GM21576 (cell line): ENCODE measurements around the gene MAPK6.

Experiments used
- ATAC-seq: cut with Tn5 transposase; IDR thresholded peaks from one replicate; pipeline ENCODE4 v1.9.1; 2021; ENCODE audit warnings: mild to moderate bottlenecking, moderate library complexity; ENCODE audit not compliant: unreplicated experiment

Gene MAPK6

DNA sequence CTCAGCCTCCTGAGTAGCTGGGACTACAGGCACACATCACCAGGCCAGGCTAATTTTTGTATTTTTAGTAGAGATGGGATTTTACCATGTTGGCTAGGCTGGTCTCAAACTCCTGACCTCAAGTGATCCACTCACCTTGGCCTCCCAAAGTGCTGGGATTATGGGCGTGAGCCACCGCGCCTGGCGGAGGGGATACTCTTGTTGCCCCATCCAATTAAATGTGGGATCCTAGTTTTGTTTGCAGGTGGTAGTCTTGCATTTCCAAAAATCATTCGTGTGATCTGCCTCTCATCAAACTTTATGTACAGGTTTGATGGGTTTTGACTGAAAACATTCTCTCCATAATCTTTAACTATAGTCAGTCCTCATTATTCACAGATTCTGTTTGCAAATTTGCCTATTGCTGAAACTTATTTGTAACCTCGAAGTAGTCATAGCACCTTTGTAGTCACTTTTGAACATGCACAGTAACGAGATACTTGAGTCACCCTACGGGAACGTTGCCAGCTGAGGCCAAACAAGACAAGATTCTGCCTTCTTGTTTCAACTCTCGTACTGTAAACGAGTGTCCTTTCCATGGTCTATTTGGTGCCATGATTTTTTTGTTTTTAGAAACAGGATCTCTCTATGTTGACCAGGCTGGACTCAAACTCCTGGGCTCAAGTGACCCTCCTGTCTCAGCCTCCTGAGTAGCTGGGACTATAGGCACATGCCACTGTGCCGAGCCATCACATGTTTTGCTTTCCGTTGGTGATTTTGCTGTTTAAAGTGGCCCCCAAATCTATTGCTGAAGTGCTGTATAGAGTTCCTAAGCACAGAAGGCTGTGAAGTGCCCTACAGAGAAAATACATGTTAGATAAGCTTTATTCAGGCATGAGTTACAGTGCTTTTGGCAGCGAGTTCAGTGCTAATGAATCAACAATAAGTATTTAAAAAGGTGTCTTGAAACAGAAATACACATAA, 8.1 kb upstream of the MAPK6 start:
- no peak for ATAC-seq

DNA sequence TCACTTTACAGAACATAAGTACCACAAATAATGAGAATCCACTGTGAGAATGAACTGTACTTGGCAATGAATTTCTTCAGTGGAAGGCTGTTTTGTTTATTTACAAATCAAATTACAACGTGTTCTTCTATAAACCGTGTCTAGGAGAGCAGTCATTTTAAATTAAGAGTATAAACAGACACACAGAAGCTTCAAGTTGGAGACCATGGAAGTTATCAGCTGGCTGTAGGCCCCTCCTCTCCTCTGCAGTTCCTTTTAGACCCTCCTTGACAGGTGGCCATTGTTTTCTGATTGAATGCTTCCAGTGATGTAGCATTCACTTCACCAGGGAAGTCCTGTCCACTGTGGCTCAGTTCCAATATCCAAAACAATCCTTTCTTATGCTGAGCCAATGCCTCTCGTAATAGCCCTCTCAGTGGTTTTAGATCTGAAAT, 7.3 kb upstream of the MAPK6 start:
- no peak for ATAC-seq

DNA sequence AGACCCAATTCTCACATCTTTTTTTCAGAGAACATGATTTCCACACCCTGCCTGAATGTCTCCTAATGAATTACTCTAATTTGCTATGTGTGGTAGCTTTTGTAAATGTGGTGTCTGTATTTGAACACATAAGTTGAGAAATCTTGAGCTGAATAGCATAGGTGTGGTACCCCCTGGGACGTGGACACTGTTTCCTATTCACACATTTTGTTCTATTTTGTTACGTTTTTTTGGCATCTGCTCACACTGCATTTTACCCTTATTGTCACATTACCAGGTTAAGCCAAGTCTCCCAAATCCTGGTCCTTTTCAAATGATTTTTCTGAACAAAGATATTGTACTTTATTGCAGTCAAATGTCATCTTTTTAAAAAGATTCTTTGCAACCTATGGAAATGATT, 6.8 kb upstream of the MAPK6 start:
- ATAC-seq, result no peak

DNA sequence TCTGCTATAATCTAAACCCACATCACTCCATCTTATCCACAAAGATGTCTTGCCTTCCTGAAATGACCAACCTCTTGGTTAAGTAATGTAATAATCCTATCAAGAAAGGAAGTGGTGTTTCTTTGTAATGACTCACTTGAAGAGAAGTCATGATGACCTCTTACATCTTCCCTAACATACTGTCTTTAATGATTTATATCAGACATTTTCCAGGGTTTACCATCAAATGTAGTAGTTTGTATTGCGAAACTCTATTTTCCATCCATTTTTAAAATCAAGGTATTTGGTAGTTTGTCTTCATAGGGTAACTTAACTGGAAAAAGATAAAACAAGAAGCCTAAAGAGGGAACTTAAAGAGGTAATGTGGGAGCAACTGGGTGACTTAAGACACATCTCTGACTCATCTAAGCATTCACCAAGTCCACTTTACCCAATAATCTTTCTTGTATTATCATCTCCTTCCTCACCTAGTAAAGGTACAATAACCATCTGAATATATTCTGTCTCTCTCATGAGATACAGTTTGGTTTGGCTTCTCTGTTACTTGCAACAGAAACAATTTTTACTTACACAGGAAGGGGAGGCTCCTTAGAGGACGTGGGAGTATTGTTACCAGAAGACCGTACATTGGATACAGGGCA, 5.7 kb upstream of the MAPK6 start:
- no peak for ATAC-seq

DNA sequence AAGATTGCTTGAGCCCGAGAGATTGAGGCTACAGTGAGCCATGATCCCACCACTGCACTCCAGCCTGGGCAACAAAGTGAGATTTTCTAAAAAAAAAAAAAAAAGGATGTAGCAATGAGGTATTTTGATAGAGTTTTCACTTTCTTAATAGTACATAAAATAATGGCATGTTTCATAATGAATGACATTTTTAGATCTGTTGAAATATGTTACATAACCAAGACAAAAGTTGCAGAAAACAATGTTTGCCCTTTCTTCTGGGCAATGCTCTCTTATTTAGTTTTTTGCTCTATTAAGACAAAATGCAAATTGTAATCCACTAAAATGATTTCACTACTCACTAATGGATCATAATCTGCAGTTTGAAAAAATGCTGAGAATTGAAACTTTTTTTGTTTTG, 4.4 kb upstream of the MAPK6 start:
- no peak for ATAC-seq

DNA sequence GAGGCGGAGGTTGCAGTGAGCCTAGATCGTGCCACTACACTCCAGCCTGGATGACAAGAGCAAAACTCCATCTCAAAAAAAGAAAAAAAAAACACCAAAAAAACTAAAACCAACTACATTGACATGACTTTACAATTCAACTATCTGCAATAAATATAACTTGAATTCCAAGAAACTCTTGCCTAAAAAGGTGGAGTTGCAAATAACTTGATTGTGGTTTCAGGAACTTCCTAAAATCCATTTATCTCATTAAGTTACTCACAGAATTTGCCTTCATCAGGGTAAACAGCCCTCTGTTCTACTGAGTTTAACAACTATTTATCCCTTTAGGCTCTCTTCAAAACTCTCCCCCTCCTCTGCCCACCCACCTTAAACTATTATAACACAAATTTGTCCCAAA, 2.7 kb upstream of the MAPK6 start:
- ATAC-seq, result no peak

DNA sequence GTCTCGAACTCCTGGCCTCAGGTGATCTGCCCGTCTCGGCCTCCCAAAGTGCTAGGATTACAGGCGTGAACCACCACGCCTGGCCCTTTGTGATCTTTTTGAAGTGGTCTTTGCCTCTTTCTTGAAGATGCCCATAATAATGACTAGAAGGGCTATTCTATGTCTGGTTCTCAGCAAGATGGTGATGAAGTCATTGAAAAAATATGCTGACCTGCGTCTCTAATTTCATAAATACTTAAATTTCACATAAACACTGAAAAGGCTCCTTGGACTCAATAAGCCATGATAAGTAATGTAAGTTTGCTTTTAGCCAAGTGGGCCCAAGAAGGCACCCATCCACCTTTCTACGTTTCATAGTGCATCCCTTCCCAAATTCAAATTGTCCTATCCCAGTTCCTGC, 775 bp upstream of the MAPK6 start:
- ATAC-seq, result no peak

DNA sequence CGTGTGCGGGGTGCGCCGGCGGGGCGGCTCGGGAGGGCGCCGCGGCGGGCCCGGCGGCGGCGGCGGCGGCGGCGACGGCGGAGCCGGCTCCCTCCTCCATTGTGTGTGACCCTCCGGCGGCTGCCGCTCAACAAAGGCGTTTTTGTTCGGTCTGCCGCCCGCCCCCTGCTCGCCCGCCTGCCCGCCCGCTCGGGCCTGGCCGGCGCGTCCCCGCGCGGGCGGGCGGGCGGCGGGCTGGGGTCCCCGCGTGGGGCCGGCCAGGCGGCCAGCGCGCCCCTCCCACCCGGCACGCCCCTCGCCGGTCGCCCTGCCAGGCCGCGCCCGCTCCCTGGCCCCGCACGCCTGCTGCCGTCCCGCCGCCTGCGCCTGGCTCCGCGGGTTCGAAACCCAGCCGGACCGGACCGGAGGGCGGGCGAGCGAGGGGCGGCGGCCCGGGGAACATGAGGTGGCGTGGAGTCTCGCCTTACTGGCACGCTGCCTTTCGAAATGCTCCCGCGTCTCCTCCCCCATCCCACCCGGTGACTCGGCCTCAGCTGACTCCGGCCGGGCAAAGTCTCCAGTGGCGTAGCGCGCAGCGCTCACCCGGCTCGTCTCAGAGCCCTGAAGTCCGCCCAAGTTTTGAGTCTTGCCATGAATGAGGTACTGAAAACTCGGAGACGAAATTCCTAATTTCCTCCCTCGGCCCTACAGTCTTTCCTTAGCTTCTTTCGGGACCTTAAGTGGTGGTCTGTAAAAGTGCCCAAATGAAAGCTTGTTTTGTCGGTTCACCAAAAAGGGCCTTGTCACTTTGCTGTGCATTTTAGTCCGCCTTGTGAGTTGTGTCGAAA, 588 bp downstream of the MAPK6 start:
- ATAC-seq, result peak; percentile 42

DNA sequence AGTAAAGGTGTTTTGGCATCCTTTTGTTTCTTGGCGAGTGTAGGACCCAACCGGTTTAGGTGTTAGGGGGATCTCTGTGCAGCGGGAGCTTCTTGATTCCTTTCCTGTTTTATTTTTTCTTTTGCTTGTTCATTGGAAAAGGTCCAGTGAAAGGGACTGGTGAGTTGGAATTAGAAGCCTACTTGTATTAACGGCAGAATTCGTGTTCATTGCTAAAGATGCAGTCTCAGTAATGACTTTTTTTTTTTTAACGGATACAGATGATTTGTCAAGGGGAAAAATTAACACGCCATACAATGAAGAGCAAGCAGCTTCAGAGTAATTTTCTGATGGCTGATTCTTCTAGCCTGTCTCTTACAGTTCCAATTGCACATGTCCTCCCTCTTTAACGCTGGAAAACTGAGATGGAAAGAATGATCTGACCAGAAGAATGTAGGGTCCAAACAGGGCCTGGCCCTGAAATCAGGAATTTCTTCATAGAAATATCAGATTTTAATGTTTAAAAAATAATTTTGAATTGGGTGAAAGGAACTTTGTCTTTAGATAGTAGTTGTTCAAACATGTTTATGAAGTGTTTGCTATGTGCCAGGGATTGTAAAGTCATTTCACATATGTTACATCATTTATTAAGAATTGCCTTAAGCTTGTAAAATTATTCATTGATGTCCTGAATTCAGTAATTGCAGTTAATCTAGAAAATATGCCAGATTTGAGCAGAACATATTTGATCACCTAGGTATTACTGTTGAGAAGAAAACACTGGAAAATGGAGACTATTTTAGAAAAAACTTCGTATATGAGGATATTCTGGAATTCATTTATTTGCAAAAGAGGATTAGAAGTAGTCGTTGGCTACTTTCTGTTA, 1.4 kb downstream of the MAPK6 start:
- ATAC-seq, result no peak

DNA sequence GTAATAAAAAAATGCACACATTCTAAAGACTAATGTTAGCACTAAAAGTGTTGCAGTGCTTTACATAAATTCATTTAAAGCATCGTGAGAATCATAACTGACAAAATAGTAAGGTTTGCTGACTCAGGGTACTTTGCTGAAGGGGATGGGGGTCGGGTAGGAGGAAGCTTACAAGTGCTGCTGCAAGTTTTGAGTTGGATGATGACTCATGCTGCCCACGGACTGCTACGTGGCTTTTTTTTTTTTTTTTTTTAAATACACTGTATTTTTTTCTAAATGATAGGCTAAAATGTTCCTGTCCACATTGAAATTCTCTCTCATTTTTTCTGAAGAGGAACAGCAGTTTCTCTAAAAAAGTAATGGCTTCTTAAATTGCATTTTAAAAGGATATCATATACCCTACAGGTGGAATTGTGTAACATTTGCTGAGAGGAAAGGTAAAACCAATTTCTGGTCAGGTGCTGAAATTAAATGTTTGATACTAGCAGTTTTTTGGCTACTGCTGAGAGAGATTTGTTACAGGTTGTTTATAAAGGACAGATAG, 2.2 kb downstream of the MAPK6 start:
- no peak for ATAC-seq

DNA sequence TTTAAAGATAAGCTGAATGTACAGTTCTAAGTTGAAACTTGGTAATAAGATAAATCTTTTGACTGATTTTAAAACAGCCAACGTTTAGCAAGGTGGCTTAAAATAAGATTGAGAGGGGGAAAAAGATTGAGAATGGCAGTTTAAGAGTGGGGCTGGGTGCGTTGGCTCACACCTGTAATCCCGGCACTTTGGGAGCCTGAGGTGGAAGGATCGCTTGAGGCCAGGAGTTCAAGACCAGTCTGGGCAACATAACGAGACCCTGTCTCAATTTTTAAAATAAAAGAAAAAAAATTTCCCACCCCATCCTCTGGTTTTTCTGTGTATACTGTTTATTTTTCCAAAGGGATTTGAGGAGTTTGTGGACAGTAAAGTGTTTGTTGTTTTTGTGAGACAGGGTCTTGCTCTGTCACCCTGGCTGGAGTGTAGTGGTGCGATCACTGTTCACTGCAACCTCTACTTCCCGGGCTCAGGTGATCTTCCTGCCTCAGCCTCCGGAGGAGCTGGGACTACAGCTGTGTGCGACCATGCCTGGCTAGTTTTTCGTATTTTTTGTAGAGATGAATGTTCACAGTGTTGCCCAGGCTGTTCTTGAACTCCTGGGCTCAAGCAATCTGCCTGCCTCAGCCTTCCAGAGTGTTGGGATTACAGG, 3.0 kb downstream of the MAPK6 start:
- ATAC-seq, result no peak

DNA sequence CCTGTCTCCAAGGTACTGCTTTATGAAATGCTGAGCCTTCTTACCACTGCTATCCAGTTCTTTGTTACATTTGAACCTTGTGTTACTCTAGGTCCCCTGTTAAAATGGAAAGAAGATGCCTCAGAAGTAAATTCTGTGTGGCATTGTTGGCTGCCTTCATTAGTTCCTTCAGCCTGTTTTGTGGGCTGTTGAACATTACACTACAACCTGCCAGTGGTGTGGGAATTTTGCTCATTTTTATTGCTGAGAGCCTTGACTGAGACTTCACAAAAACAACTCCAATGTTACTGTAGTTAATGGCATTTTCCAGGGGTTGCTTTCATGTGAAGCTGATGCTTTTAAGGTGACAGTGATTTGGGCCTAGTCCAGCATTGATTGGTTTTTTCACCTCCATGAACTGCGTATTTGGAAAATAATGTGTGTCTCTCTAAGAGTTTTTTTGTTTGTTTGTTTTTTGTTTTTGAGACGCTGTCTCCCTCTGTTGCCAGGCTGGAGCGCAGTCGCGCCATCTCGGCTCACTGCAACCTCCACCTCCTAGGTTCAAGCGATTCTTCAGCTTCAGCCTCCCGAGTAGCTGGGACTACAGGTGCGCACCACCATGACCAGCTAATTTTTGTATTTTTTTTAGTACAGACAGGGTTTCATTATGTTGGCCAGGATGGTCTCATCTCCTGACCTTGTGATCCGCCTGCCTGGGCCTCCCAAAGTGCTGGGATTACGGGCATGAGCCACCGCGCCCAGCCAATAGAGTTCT, 4.3 kb downstream of the MAPK6 start:
- no peak for ATAC-seq

DNA sequence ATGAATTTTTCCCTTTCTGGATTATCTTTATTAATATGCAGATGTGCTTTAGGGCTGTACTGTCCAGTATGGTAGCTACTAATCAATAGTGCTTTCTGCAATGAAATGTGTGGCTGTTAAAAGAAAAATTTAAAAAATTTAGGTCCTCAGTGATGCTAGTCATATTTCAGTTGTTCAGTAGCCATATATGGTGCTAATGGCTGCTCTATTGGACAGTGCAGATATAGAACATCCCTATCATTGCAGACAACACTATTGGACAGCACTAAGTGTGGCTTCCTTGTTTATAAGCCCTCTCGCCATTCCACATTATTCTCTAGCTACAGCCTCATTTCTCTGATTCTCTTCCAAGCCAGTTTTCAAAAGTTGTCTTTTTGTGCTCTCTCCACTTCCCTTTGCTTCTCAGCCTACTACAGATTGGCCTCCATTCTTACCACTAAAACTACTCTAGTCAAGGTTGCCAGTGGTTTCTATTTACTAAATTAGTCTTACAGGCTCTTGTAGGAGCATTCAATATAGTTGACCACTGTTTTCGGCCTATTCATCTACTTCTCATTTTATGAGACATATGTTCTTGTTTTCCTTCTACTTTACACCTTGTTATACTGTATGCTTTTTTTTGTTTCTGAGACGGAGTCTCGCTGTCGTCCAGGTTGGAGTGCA, 9.5 kb downstream of the MAPK6 start:
- ATAC-seq, result no peak

DNA sequence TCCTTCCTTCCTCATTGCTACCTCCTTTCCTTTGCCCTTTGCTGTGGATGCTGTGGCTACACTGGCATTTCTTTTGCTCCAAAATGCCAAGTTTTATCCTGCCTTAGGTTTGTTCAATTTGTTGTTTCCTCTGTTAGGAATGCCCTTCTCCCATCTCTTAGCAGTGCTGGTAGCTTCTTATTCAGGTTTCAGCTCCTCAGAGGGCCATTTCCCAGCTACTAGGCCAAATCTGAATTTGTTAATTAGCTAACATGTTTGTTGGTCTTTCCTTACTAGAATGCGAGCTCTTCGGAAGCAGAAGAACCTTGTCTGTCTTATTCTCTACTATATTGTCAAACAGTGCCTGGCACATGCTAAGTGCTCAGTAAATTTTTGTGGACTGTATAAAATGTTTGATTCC, 11.0 kb downstream of the MAPK6 start:
- no peak for ATAC-seq

DNA sequence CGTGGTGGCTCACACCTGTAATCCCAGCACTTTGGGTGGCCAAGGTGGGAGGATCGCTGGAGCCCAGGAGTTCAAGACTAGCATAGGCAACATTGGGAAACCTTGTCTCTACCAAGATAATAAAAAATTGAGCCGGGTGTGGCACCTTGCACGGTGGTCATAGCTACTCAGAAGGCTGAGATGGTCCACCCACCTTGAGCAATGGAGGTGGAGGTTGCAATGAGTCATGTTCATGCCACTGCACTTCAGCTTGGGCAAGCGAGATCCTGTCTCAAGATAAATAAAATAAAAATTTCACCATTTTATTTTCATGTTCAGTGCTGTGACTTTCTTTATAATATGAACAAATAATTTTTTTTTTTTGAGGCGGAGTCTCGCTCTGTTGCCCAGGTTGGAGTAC, 12.5 kb downstream of the MAPK6 start:
- ATAC-seq, result no peak

DNA sequence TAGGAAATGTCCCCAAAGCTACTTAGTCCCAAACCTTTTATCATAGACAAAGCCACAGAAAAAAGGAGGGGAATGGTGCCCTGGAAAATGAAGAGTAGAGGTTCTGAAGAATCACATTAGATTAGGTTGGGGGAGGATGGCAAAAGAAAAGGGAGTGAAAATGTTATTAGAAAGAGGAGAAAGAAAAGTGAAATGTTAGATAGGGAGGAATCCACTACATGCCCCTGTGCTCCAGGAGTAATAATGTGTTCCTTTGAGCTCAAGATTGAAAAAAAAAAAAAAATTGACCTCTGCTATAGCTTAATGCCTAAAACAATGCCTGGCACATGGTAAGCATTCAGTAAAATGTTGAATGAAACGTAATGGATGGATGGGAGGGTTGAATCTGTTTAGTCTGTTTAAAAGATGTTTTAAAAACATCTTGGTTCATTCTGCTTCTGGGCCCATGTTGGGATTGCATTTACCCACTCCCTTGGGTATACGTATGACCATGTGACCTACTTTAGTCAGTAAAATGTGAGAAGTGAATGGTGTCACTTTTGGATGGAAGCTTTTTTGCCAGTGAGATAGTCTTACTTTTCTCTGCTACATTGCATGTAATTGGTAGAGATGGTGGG, 19.0 kb downstream of the MAPK6 start:
- ATAC-seq, result no peak

DNA sequence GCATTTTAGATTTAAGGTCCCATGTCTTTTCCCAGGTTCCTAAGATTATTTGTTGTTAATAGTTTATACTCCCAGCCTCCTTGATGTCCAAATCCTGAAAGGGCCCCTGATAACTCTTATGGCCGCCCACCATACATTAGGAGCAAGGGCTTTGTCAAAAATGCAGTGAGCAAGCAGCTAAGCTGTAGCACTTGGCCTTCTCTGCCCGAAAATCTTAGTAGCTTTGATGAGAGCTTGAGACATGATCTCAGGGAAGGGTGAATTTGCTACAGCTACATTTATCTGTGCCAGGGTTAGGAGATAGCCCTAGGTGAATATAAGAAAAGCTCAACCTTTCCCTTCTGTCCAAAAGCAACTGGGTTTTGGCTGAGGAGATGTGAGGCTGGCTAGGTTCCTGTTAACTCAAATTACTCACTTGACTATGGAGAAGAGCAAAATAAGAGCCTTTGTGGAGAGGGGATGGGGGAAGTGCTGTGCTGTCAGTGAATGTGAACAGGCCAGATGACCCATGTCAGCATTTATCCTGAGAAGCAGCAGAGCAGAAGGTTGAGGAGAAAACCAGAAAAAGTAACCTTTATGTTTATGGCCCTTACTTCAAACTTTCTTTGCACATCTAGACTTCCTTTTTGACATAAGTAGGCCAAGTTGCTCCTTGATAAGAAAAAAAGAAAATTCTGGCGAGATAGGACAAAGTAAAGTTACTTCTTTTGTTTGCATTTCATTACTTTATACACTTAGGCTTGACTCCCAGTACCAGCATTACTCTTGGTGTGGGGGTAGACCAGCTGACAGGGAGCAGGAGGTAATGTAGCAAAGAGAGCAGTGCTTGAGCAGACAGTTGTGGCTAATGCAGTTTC, 21.1 kb downstream of the MAPK6 start:
- ATAC-seq, result no peak
